ENCODE data around the gene FGF2.

FGF2 gene

GRCh38 chr4:122890147-122890795 lies 63.6 kb downstream of the FGF2 start:
- FAIRE-seq (no peak), DNase-seq (ENCODE audit: low spot score) (no peak)

GRCh38 chr4:122894827-122895226 lies 68.2 kb downstream of the FGF2 start:
- no peak for FAIRE-seq
- no peak for DNase-seq (ENCODE audit: low spot score)

DNA sequence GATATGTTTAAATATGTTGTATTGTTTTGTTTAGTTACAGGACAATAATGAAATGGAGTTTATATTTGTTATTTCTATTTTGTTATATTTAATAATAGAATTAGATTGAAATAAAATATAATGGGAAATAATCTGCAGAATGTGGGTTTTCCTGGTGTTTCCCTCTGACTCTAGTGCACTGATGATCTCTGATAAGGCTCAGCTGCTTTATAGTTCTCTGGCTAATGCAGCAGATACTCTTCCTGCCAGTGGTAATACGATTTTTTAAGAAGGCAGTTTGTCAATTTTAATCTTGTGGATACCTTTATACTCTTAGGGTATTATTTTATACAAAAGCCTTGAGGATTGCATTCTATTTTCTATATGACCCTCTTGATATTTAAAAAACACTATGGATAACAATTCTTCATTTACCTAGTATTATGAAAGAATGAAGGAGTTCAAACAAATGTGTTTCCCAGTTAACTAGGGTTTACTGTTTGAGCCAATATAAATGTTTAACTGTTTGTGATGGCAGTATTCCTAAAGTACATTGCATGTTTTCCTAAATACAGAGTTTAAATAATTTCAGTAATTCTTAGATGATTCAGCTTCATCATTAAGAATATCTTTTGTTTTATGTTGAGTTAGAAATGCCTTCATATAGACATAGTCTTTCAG lies 68.8 kb downstream of the FGF2 start:
- no peak for FAIRE-seq
- no peak for DNase-seq (ENCODE audit: low spot score)

DNA sequence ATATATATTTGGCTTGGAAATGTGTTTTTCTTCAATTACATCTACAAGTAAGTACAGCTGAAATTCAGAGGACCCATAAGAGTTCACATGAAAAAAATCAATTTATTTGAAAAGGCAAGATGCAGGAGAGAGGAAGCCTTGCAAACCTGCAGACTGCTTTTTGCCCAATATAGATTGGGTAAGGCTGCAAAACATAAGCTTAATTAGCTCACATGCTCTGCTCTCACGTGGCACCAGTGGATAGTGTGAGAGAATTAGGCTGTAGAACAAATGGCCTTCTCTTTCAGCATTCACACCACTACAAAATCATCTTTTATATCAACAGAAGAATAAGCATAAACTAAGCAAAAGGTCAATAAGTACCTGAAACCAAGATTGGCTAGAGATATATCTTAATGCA lies 69.6 kb downstream of the FGF2 start:
- FAIRE-seq (no peak), DNase-seq (ENCODE audit: low spot score) (no peak)

DNA sequence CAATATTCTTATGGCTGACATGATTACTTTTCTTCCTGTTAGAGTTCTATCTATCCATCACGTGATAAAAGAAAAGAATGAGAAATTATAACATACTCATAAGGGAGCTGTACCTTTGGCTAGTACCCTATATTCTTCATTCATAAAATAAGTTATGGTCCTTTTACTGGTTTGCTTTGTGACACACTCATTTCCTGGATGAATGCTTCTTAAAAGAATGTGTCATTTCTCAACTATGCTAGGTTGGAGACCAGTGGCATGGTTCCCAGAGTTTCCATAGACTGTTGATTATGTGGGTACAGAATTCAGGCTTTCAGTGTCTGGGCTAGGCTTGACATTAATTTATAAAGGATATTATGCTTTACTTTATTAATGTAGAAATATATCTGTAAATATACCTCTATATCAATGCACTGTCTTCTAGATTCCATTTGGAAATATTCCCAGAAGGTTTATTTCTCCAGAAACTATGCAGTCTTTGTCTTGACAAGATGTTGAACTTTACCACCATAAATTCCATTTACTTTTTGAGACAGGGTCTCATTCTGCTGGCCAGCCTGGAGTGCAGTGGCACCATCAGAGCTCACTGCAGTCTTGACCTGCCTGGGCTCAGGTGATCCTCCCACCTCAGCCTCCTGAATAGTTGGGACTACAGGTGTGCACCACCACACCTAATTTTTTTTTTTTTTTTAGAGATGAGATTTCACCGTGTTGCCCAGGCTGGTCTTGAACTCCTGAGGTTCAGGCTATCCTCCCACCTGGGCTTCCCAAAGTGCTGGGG lies 71.9 kb downstream of the FGF2 start:
- DNase-seq (ENCODE audit: low spot score) (peak; percentile 65), FAIRE-seq (no peak)

GRCh38 chr4:122899682-122900081 lies 73.1 kb downstream of the FGF2 start:
- no peak for DNase-seq (ENCODE audit: low spot score)
- no peak for FAIRE-seq

- DNase-seq (ENCODE audit: low spot score): no peak
- no peak for FAIRE-seq
Observed at GRCh38 chr4:122900314-122900713, 73.7 kb downstream of the FGF2 start.

- no peak for DNase-seq (ENCODE audit: low spot score)
- FAIRE-seq: no peak
Observed at GRCh38 chr4:122901247-122902010, 74.8 kb downstream of the FGF2 start.

GRCh38 chr4:122903766-122904288 lies 77.2 kb downstream of the FGF2 start:
- FAIRE-seq: no peak
- no peak for DNase-seq (ENCODE audit: low spot score)

DNA sequence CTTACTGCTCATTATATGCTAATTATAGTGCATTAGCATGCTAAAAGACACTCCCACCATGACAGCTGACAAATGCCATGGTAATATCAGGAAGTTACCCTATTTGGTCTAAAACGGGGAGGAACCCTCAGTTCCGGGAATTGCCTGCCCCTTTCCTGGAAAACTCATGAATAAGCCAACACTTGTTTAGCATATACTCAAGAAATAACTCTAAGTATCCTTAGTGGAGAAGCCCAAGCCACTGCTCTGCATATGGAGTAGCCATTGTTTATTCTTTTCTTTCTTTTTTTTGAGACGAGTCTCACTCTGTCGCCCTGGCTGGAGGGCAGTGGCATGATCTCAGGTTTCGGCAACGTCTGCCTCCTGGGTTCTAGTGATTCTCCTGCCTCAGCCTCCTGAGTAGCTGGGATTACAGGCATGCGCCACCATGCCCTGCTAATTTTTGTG lies 80.3 kb downstream of the FGF2 start:
- FAIRE-seq: no peak
- DNase-seq (ENCODE audit: low spot score): no peak

GRCh38 chr4:122908223-122908622 lies 81.6 kb downstream of the FGF2 start:
- FAIRE-seq (no peak), DNase-seq (ENCODE audit: low spot score) (no peak)

GRCh38 chr4:122909683-122910082 lies 83.1 kb downstream of the FGF2 start:
- FAIRE-seq: no peak
- DNase-seq (ENCODE audit: low spot score): no peak

DNA sequence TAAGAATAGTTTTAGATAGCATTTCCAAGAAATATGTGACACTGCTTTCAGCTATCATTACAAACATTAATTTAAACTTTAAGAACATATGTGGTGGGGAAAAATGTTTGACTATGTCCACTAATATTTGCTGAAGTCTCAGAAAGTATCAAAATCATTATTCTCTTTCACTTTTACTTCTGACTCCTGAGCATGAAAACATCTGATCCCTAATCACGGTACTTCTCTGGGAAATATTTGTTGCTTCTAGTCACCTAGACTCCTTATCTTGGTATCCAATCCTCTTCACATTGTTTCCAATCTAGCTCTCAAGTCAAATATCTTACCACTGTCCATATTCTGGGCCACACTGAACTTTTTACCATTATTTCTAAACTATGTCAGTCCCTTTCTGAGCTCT lies 85.0 kb downstream of the FGF2 start:
- no peak for DNase-seq (ENCODE audit: low spot score)
- FAIRE-seq: no peak

DNA sequence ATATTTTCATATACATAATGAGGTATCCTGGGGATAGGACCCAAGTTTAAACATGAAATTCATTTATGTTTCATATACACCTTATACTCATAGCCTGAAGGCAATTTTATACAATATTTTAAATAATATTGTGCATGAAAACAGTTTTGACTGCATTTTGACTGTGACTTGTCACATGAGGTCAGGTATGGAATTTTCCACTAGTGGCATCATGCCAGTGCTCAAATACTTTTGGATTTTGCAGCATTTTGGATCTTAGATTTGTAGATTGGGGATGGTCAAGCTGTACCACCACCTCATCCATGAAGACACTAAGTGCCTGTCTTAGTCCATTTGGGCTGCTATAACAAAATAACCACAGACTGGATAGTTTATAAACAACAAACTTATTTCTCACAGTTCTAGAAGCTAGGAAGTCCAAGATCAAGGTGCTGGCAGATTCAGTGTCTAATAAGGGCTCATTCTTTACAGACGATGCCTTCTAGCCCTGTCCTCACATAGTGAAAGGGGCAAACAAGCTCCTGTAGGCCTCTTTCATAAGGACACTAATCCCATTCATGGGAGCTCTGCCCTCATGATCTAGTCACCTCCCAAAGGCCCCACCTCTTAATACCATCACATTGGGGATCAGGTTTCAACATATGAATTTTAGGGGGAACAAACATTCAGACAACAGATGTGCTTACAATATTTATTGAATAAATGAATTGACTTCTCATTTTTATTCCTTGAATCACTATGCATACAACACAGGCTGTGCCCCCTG lies 86.4 kb downstream of the FGF2 start:
- no peak for DNase-seq (ENCODE audit: low spot score)
- FAIRE-seq: no peak

DNA sequence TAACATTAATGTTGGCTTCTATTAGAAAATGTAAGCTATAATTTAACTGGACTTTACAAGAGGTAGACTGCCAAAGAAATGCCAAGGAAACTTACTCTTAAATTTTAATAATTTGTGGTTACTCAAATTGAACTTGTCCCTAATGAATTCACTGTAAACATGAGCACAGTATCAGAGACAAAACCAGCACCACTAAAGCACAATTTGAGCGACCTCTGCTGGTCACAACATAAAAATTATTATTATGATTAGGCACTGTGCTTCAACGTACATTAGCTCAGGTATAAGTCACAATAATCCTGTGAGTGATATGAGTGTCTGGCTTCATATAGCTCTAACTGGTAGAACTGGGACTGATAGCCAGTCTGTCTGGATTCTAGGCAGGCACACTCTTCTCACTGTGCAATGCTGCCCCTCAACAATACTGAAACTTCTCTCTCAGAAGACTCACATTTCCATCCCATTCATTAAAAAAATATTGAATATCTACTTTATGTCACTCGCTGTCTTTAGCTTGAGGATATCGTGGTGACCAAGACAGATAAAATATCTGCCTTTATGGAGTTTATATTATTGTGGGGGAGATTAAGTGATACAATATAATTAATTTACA lies 87.8 kb downstream of the FGF2 start:
- FAIRE-seq (no peak), DNase-seq (ENCODE audit: low spot score) (peak; percentile 22)

DNA sequence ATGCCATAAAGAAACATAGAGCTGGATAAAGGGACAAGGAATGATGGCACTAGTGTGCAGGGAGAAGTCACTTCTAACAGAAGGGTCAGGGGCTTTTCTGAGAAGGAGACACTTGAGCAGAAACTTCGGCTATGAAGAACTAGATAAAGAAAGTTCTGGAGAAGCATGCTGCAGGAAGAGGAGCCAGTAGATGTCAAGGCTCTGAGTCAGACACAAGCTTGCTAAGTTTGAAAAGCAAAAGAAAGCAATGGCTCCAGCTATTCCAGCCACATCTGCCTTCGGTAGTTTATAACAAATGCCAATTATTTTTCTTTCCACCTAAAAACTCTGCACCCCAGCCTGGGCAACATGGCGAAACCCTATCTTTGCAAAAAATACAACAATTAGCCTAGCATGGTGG lies 88.3 kb downstream of the FGF2 start:
- FAIRE-seq (no peak), DNase-seq (ENCODE audit: low spot score) (no peak)

DNA sequence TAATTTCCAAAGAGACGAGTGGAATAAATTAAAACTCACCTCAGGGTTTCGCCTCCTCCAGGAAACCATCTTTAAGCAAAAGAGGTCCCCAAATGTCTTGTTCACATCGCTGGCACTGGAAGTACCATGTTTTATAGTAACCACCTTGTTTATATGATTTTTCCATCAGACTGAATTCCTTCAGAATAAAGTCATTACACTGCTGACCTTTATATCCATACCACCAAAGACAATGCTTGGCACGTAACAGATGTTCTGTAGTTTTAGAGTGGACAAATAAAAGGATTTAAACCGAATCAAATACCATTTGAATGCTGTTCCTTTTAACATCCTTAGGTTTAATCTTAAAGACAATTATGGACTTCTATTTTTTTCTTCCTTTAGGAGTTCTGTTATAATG lies 91.1 kb downstream of the FGF2 start:
- FAIRE-seq: no peak
- DNase-seq (ENCODE audit: low spot score): peak; percentile 9

DNA sequence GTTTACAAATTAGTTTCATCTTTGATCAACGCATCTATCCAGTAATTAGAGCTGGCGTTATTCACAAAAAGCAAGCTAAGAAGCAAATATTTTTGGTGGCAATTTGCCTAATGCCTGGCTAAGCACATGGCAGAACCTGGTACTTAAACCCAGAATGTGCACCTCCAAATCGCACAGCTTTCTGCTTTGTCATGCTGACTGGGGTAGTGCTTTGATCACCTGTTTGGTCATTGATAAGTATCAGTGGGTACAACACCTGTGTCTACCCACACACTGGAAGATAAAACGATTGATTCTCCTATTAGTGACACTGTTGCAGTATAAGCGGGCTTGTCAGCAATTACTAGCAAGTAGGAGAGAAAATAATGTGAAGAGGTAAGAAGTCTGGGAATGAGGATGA lies 93.8 kb downstream of the FGF2 start:
- FAIRE-seq: no peak
- DNase-seq (ENCODE audit: low spot score): no peak

GRCh38 chr4:122921300-122921699 lies 94.7 kb downstream of the FGF2 start:
- no peak for FAIRE-seq
- no peak for DNase-seq (ENCODE audit: low spot score)

Measured in urothelium cell line (cell line).